HG03108 (cell line): ENCODE data around the gene TIMM23.
"Not testable (repeated sequence)": the region's sequence is repeated elsewhere in the genome, so short reads cannot be mapped to it uniquely, and the experiment has no call there.

ENCODE experiments used
- ATAC-seq: cut with Tn5 transposase; IDR thresholded peaks from one replicate; pipeline ENCODE4 v1.9.1; 2021; ENCODE audit warnings: moderate library complexity; ENCODE audit not compliant: unreplicated experiment

Gene TIMM23

GRCh38 chr10:45985590-45985989, 13.3 kb downstream of the TIMM23 start:
- not testable (repeated sequence) for ATAC-seq

- no peak for ATAC-seq
These were observed 25.3 kb downstream of the TIMM23 start for GRCh38 chr10:45997557-45997956.

DNA sequence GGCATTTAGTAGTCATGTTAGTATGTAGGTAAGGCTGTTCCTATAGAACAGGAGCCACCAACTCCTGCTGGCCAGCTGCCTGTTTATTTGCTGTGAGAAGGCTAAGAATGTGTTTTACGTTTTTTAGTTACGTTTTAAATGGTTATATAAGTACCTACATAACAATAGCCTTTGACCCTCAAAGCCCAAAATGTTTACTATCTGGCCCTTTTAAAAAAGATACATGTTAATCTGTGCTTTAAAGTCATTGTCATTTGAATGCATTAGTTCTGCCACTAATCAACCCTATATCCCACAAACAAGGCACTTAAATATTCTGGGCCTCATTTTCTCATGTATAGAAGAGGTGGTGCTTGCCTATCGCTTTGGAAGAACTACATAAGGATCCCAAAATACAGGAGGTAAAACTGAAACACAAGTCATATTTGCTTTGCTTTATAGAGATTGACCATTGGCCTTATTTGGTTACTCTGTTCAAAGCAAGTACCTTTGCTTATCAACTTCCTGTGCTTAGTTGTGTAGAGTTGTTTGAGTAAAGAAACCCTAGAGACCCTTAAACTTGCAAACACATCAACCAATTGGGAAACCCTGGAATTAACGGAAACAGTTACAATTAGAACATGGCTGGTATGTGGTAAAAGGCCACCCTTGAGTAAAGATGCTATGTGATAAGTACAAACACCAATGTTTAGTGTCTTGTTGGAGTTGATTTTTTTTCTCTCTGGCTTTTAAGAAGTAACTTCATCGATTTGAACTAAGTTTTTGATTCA, 25.9 kb downstream of the TIMM23 start:
- no peak for ATAC-seq

GRCh38 chr10:45999955-46000354, 27.7 kb downstream of the TIMM23 start:
- not testable (repeated sequence) for ATAC-seq

GRCh38 chr10:46000538-46000937, 28.2 kb downstream of the TIMM23 start:
- no peak for ATAC-seq

DNA sequence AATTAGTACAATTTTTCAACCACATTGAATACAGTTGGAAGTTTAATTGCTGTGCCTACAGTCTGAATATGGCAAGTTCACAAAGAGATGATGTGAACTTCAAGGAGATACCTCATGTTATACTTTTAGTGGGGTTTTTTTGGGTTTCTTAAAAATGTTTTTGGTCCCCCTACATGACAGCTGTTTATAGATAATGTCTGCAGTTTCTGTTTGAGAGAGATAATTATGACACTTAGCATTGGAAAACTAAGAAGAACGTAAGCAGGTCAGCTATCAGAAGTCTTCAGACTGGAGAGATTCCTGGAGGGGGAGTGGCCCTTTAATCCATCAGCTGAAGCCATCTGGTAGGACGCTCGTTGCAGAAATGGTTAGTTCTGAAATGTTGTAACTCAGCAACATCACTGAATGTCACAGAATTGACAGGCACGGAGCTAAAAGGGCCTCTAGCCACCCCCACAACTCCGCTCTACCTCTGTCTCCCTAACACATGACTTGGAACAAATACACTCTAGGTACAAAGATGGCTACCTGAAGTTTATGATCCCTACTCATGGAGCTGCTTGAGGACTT, 29.0 kb downstream of the TIMM23 start:
- no peak for ATAC-seq

GRCh38 chr10:46002189-46002687, 29.9 kb downstream of the TIMM23 start:
- not testable (repeated sequence) for ATAC-seq

DNA sequence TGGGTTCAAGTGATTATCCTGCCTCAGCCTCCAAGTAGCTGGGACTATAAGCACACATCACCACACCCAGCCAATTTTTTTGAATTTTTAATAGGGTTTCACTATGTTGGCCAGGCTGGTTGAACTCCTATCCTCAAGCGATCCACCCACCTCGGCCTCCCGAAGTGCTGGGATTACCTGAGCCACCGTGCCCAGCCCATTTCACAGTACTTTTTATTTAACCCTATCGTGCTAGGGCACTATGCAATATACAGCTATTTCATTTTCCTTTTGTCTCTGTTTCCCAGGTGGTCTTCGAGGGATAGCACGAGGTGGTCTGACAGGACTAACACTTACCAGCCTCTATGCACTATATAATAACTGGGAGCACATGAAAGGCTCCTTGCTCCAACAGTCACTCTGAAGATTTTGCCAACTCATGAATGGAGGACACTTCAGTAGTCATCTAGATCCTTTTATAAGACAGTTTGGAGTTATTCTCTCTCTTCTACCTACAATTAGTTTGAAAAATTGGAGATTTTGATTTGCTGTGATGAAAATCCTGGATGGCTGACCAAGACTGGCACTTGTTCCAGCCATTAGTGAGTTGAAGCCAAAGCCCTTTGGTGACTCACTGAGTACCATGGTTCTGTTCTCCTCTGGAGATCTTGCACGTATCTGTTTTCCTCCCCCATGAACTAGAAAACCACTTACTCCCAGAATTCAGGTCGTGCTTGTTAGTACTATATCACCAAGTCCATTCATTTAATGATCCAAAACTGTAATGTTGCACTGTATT, 30.8 kb downstream of the TIMM23 start:
- no peak for ATAC-seq

- no peak for ATAC-seq
These were observed 32.7 kb downstream of the TIMM23 start for GRCh38 chr10:46004963-46005362.

DNA sequence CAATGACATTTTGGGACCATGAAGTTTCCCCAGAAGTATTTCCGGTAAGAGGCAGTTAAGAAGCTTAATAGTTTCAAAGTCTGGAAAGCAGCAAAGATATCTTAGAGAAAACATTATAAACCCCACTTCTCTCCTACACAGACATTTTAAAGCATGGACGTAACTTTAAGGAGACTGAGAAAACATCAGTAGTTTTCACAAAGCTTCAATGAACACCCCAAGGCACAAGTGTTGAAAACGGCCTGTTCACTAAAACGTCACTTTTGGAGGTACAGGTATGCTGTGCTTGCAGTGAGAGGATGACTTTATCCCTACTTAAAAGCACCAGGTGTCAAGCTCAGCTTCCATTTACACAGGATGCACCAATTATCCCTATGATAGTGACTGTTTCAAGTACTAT, 33.1 kb downstream of the TIMM23 start:
- no peak for ATAC-seq

- ATAC-seq = no peak
These were observed 33.9 kb downstream of the TIMM23 start for GRCh38 chr10:46006219-46006618.

GRCh38 chr10:46012746-46013145, 40.5 kb downstream of the TIMM23 start:
- ATAC-seq = no peak

DNA sequence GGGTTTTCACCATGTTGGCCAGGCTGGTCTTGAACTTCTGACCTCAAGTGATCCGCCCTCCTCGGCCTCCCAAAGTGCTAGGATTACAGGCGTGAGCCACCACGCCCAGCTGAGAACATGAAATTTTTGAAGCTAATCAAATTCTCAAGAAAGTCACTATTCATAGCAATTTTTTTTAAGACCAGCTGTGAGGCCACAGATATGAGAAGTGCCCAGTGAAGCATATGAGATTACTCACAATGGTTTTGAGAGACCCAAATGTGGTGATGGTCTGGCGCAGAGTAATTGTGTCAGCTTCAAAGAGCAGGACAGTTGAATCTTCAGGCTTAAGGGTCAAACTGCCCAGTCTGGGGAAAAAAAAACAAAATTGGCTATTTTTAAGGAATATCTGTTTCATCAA, 41.9 kb downstream of the TIMM23 start:
- no peak for ATAC-seq

GRCh38 chr10:46014683-46015405, 42.6 kb downstream of the TIMM23 start:
- ATAC-seq = no peak

DNA sequence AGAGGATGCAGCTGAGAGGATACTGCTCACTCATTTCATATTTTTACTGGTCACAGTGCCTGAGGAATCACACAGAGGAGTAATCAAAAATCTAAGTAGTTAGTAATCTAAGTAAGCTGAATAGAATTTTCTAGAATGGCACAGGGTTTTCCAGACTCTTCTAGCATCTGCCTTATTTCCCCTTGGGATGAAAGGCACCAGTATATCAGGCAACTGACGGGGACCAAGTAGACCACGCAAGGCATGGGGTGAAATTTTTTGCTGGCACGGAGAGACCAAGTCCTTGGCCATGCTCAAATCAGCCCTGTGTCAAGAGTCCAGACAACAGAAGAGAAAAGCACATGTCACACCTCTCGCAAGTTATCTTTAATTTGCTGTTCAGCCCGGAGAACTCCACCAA, 43.9 kb downstream of the TIMM23 start:
- ATAC-seq = no peak

DNA sequence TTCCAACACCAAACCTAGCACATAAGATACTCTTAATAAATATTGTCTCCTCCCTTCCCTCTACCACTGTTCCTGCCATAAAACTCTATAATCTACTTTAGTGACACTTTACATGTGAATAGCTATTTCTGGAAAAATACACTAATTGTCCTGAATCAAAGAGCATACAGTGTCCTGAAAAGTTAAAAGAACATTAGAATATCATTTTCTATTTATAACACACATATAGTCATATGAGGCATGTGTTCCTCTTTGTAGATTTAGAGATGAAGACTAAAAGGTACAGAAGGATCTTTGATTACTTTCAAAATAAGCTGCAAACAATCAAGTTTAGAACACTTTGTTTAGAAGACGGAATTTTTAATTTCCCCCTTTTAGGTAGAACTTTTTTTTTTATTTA, 44.5 kb downstream of the TIMM23 start:
- no peak for ATAC-seq

DNA sequence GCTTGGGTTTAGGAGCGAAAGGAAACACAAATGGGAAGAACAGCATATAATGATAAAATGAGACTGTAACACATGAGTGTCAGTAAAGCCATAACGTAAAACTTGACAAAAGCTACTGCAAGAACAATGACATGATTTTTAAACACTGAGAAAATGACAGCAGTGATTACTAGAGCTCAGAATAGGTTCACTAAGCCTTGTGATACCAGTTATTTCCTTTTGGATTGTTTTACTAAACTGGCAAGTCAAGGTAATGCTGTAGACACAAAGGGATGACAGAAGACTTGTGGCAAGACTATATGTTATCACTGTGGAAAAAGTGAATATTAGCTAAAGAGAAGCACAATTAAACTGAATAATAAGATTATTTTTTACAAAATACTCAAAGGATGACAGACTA, 45.4 kb downstream of the TIMM23 start:
- no peak for ATAC-seq

DNA sequence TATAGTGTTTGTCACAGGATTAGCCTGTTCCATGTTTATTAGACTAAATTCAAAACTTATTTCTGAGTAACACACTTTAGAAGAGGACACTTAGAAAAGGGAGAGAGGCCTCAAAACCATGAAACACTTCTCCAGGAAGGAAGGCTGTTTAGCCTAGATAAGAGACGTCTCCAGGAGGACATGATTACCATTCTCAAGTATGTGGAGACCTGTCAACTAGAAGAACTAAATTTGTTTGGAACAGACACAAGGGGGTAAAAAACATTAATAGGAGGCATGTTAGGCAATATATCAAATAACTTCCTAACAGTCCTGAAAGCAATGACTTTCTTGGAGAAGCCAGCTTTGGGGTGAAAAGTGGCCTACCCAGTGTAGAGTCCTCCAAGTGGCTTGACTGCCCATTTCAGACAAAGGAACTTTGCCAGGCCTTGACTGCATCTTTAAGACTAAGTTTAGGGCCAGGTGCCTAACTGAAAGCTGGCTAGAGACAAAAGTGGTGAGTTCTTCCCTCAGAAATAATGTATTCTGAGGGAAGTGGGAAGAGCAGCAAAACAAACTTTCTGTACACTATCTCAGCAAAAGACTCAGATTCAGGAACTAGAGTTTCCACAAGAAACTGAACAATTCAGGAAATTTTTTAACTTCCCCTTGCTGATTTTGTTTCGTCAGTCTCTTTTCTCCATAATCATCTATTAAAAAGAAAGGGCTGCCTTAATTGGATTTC, 46.3 kb downstream of the TIMM23 start:
- no peak for ATAC-seq

GRCh38 chr10:46019177-46019528, 46.9 kb downstream of the TIMM23 start:
- no peak for ATAC-seq

GRCh38 chr10:46019569-46020343, 47.5 kb downstream of the TIMM23 start:
- no peak for ATAC-seq
